HEK293 (cell line): ENCODE results near the gene FDXACB1.
A peak's percentile ranks its signal among the peaks of the same experiment; 100 is the strongest.

ENCODE experiments used
- GLIS1 ChIP-seq: fragments of 450-650 bp; formaldehyde crosslinking; IDR thresholded peaks from 2 replicates; pipeline ENCODE4 v1.5.1; 2016; ENCODE audit warnings: missing biosample characterization, missing genetic modification characterization
- GLIS2 ChIP-seq: fragments of 450-650 bp; formaldehyde crosslinking; IDR thresholded peaks from 2 replicates; pipeline ENCODE4 v1.5.1; 2016; ENCODE audit warnings: missing biosample characterization, missing genetic modification characterization
- HOXA7 ChIP-seq: sonication (generic); formaldehyde crosslinking; IDR thresholded peaks from 2 replicates; pipeline ENCODE4 v1.8.1; 2022; ENCODE audit warnings: missing genetic modification reagents, borderline replicate concordance
- KLF9 ChIP-seq: fragments of 450-650 bp; formaldehyde crosslinking; IDR thresholded peaks from 2 replicates; pipeline ENCODE4 v1.5.1; 2016; ENCODE audit warnings: missing biosample characterization, missing genetic modification characterization, low read depth
- PBX3 ChIP-seq: sonication (generic); formaldehyde crosslinking; IDR thresholded peaks from 2 replicates; pipeline ENCODE4 v1.8.1; 2022; ENCODE audit warnings: mild to moderate bottlenecking, moderate library complexity, missing genetic modification reagents
- PRDM10 ChIP-seq: fragments of 450-650 bp; formaldehyde crosslinking; IDR thresholded peaks from 2 replicates; pipeline ENCODE4 v1.5.1; 2016; ENCODE audit warnings: missing biosample characterization, missing genetic modification characterization
- SP2 ChIP-seq: fragments of 450-650 bp; formaldehyde crosslinking; IDR thresholded peaks from 2 replicates; pipeline ENCODE4 v1.5.1; 2016; ENCODE audit warnings: missing biosample characterization, missing genetic modification characterization
- SP3 ChIP-seq: fragments of 450-650 bp; formaldehyde crosslinking; IDR thresholded peaks from 2 replicates; pipeline ENCODE4 v1.5.1; 2016; ENCODE audit warnings: missing biosample characterization, missing genetic modification characterization
- TRIM28 ChIP-seq: IDR thresholded peaks from 2 replicates; pipeline ENCODE4 v1.6.1; 2011; ENCODE audit warnings: low read length, control low read depth, borderline replicate concordance
- ZBTB11 ChIP-seq: fragments of 450-650 bp; formaldehyde crosslinking; conservative IDR thresholded peaks from 2 replicates; pipeline ENCODE4 v1.5.1; 2016; ENCODE audit warnings: low read depth, missing biosample characterization, missing genetic modification characterization
- ZBTB26 ChIP-seq: fragments of 450-650 bp; formaldehyde crosslinking; optimal IDR thresholded peaks from 2 replicates; pipeline ENCODE3; 2016; ENCODE audit warnings: missing biosample characterization, mild to moderate bottlenecking, missing genetic modification characterization
- ZEB2 ChIP-seq: fragments of 450-650 bp; formaldehyde crosslinking; IDR thresholded peaks from 2 replicates; pipeline ENCODE4 v1.5.1; 2016; ENCODE audit warnings: missing biosample characterization, missing genetic modification characterization
- ZNF341 ChIP-seq: fragments of 450-650 bp; formaldehyde crosslinking; IDR thresholded peaks from 2 replicates; pipeline ENCODE4; 2016; ENCODE audit warnings: low read depth, missing biosample characterization, missing genetic modification characterization
- ZNF426 ChIP-seq: fragments of 450-650 bp; formaldehyde crosslinking; IDR thresholded peaks from 2 replicates; pipeline ENCODE4 v1.5.1; 2017; ENCODE audit warnings: missing biosample characterization, missing genetic modification characterization, mild to moderate bottlenecking, inconsistent platforms, moderate library complexity
- ZNF449 ChIP-seq: fragments of 450-650 bp; formaldehyde crosslinking; IDR thresholded peaks from 2 replicates; pipeline ENCODE4 v1.5.1; 2017; ENCODE audit warnings: missing biosample characterization, mild to moderate bottlenecking, missing genetic modification characterization, moderate library complexity
- ZNF660 ChIP-seq: fragments of 450-650 bp; IDR thresholded peaks from 2 replicates; pipeline ENCODE4 v1.5.1; 2018; ENCODE audit warnings: missing biosample characterization, mild to moderate bottlenecking, missing genetic modification characterization
- ZNF692 ChIP-seq: fragments of 450-650 bp; formaldehyde crosslinking; IDR thresholded peaks from 2 replicates; pipeline ENCODE4 v1.5.1; 2016; ENCODE audit warnings: missing biosample characterization, missing genetic modification characterization
- ZNF704 ChIP-seq: fragments of 450-650 bp; formaldehyde crosslinking; IDR thresholded peaks from 2 replicates; pipeline ENCODE4 v1.5.1; 2016; ENCODE audit warnings: missing biosample characterization, missing genetic modification characterization
- ZNF830 ChIP-seq: fragments of 450-650 bp; IDR thresholded peaks from 2 replicates; pipeline ENCODE4 v1.5.0; 2018; ENCODE audit warnings: missing biosample characterization, missing genetic modification characterization, low read depth, mild to moderate bottlenecking, moderate library complexity
- ZSCAN30 ChIP-seq: fragments of 450-650 bp; IDR thresholded peaks from 2 replicates; pipeline ENCODE4 v1.5.1; 2018; ENCODE audit warnings: missing biosample characterization, mild to moderate bottlenecking, missing genetic modification characterization, moderate library complexity
- ZSCAN4 ChIP-seq: fragments of 450-650 bp; formaldehyde crosslinking; IDR thresholded peaks from 2 replicates; pipeline ENCODE4 v1.5.1; 2017; ENCODE audit warnings: missing biosample characterization, missing genetic modification characterization

The FDXACB1 gene

GRCh38 chr11:111870886-111871692 is 7.9 kb downstream of the FDXACB1 start, which contains the start of gene ALG9 (continued):
- TF ChIP-seq PRDM10 (tag by site-specific recombination): peak; percentile 40
- TF ChIP-seq KLF9 (tag by site-specific recombination): peak; percentile 71
- 0 out of 2 replicates have a peak, but pooled peaks have one; percentile 19 for TF ChIP-seq ZSCAN30 (tag by site-specific recombination)
- peak; percentile 79 for TF ChIP-seq GLIS2
- peak; percentile 73 for TF ChIP-seq SP2
- no peak for TF ChIP-seq ZNF449
- peak; percentile 54; the same call in 1 of the 2 replicates for TF ChIP-seq ZNF692 (tag by site-specific recombination)
- TF ChIP-seq GLIS1 (tag by site-specific recombination): peak; percentile 71
- TF ChIP-seq HOXA7 (CRISPR knock-in tag): no peak
- TF ChIP-seq ZNF341: peak; percentile 82
- TF ChIP-seq ZNF704 (tag by site-specific recombination): no peak
- peak; percentile 76; the same call in 1 of the 2 replicates for TF ChIP-seq TRIM28
- peak; percentile 70 for TF ChIP-seq SP3
- TF ChIP-seq ZNF830 (tag by site-specific recombination): no peak
- peak; percentile 41; the same call in 1 of the 2 replicates for TF ChIP-seq ZBTB11 (tag by site-specific recombination)
- peak; percentile 78 for TF ChIP-seq PBX3
- 0 out of 2 replicates have a peak, but pooled peaks have one; percentile 35 for TF ChIP-seq ZEB2
- TF ChIP-seq ZSCAN4: no peak
- TF ChIP-seq ZNF426 (tag by site-specific recombination): no peak
- peak; percentile 69 for TF ChIP-seq ZBTB26
- TF ChIP-seq ZNF660 (tag by site-specific recombination): peak; percentile 51; the same call in 1 of the 2 replicates
